ENCODE measurements around the gene TSEN2. TPM values are rescaled to one million over a fixed set of nuclear protein-coding genes. Genes with fewer than 3 reads are reported as not detected.
"Not testable (repeated sequence)": the region's sequence is repeated elsewhere in the genome, so short reads cannot be mapped to it uniquely, and the experiment has no call there.

Gene TSEN2
- total and polyA plus RNA-seq, 2 of the 13 experiments (the other 11 are each of a cell fraction or from before 2014, with no cell fraction given) = 11.0 to 17.3 TPM

DNA sequence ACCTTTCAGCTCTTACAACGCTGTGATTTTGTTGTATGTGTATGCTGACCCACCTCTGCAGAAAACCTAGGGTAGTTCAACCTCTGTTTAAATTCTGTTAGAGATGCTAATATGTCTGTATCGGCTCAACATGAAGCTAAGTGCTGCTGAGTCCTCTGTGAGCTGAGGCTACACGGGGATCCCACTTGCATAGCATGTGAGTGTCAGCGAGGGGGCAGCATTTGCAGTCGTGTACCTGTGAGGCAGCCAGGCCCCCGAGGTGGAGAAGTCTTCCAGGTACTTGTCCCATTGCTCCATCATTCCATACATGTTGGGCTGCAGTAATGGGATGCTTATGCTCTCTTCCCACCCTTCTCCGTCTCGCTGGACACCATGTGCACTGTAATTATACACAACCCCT, 57.3 kb downstream of the TSEN2 start:
- WGBS (ENCODE audit: low lambda C conversion rate) = 81% methylated on average over 8 of the region's 8 CpGs
- H3K27ac ChIP-seq (ENCODE audit: extremely low read length, insufficient read depth, low read length) = no peak overlapping the region
- POLR2A ChIA-PET = no interaction called here
- CTCF ChIA-PET (ENCODE audit: low intra/inter-chr PET ratio, low total read pairs) = no interaction called here
- no peak overlapping the region for H3K4me2 ChIP-seq (ENCODE audit: low read depth, low read length)
- DNase-seq (ENCODE audit: low spot score) (no peak), FAIRE-seq (no peak), ATAC-seq (peak; percentile 69)
- BruUV-seq (replicated peaks) = no TSS peak
- no peak overlapping the region for H3K9ac ChIP-seq (ENCODE audit: insufficient read depth, low read depth, low read length)
- in situ Hi-C loops (cut with HindIII; ENCODE audit: extremely low pct_ligation_motif_present, low pct_unique_long_range_greater_than_20kb) (no loop called here), intact Hi-C loops (cut with micrococcal nuclease; ENCODE audit: unreplicated experiment) (no loop called here)
- no peaks in the 10 kb centered on the region for H3K9me3 ChIP-seq (ENCODE audit: low read length)
- peaks cover 0 to 6% of the 10 kb centered on the region in 2 experiments; a peak in 1 of 5 replicates for H3K36me3 ChIP-seq (replicated peaks in 1 of 2; ENCODE audit: control insufficient read depth in 1 of 2, insufficient read depth in 2 of 2, low read length in 2 of 2)
- H3K4me1 ChIP-seq (ENCODE audit: insufficient read depth, low read length) = no peaks in the 10 kb centered on the region
- no peaks in the 10 kb centered on the region for H3K27me3 ChIP-seq (ENCODE audit: control insufficient read depth in 1 of 2, insufficient read depth in 2 of 2, low read length in 2 of 2)
- H2AFZ ChIP-seq (ENCODE audit: low read length) = no peak overlapping the region
- H4K20me1 ChIP-seq (ENCODE audit: insufficient read depth, low read length) = no peaks in the 10 kb centered on the region
- H3K4me3 ChIP-seq (replicated peaks in 1 of 3; ENCODE audit: insufficient read depth in 1 of 3, low read depth in 2 of 3, low read length in 3 of 3) = no peak overlapping the region
- TF ChIP-seq, protein P1, sequence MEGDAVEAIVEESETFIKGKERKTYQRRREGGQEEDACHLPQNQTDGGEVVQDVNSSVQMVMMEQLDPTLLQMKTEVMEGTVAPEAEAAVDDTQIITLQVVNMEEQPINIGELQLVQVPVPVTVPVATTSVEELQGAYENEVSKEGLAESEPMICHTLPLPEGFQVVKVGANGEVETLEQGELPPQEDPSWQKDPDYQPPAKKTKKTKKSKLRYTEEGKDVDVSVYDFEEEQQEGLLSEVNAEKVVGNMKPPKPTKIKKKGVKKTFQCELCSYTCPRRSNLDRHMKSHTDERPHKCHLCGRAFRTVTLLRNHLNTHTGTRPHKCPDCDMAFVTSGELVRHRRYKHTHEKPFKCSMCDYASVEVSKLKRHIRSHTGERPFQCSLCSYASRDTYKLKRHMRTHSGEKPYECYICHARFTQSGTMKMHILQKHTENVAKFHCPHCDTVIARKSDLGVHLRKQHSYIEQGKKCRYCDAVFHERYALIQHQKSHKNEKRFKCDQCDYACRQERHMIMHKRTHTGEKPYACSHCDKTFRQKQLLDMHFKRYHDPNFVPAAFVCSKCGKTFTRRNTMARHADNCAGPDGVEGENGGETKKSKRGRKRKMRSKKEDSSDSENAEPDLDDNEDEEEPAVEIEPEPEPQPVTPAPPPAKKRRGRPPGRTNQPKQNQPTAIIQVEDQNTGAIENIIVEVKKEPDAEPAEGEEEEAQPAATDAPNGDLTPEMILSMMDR (CRISPR knock-in tag; IDR thresholded peaks at IDR 0.05) = peak; percentile 45
- TF ChIP-seq ZNF781 (CRISPR knock-in tag; IDR thresholded peaks at IDR 0.05; ENCODE audit: borderline replicate concordance, not compliant biosample characterization) (no peak), SMC3 (IDR thresholded peaks at IDR 0.05; ENCODE audit: low read length) (0 out of 2 replicates have a peak, but pooled peaks have one; percentile 5), STAG1 (CRISPR knock-in tag; IDR thresholded peaks at IDR 0.05) (0 out of 2 replicates have a peak, but pooled peaks have one; percentile 23), FIP1L1 (IDR thresholded peaks at IDR 0.05; ENCODE audit: borderline replicate concordance, insufficient read depth, low read depth, low read length) (no peak), NFE2 (CRISPR knock-in tag; IDR thresholded peaks at IDR 0.05) (no peak), NAIF1 (CRISPR knock-in tag; IDR thresholded peaks at IDR 0.05; ENCODE audit: borderline replicate concordance) (no peak)
- H3K79me2 ChIP-seq (ENCODE audit: insufficient read depth, low read length) = no peaks in the 10 kb centered on the region

DNA sequence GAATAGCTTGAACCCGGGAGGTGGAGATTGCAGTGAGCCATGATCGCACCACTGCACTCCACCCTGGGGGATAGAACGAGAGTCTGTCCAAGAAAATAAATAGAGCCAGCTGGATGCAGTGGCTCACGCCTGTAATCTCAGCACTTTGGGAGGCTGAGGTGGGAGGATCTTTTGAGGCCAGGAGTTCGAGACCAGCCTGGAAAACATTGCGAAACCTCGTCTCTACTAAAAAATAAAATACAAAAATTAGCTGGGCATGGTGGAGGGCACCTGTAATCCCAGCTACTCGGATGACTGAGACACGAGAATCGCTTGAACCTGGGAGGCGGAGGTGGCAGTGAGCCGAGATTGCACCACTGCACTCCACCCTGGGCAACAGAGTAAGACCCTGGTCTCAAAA, 59.2 kb downstream of the TSEN2 start:
- POLR2A ChIA-PET; H3K4me2 ChIP-seq (ENCODE audit: low read depth, low read length); ATAC-seq: not testable (repeated sequence)

More for the DNA sequence above, 59.2 kb downstream of the TSEN2 start:
- H4K20me1 ChIP-seq (ENCODE audit: insufficient read depth, low read length); H3K27ac ChIP-seq (ENCODE audit: extremely low read length, insufficient read depth, low read length); H3K4me1 ChIP-seq (ENCODE audit: insufficient read depth, low read length); H3K79me2 ChIP-seq (ENCODE audit: insufficient read depth, low read length); H2AFZ ChIP-seq (ENCODE audit: low read length); BruUV-seq (replicated peaks); FAIRE-seq; H3K9me3 ChIP-seq (ENCODE audit: low read length); CTCF ChIA-PET (ENCODE audit: low intra/inter-chr PET ratio, low total read pairs); H3K9ac ChIP-seq (ENCODE audit: insufficient read depth, low read depth, low read length); H3K36me3 ChIP-seq (replicated peaks in 1 of 2; ENCODE audit: control insufficient read depth in 1 of 2, insufficient read depth in 2 of 2, low read length in 2 of 2); H3K27me3 ChIP-seq (ENCODE audit: control insufficient read depth in 1 of 2, insufficient read depth in 2 of 2, low read length in 2 of 2); in situ Hi-C loops (cut with HindIII; ENCODE audit: extremely low pct_ligation_motif_present, low pct_unique_long_range_greater_than_20kb); intact Hi-C loops (cut with micrococcal nuclease; ENCODE audit: unreplicated experiment); DNase-seq (ENCODE audit: low spot score); H3K4me3 ChIP-seq (replicated peaks in 1 of 3; ENCODE audit: insufficient read depth in 1 of 3, low read depth in 2 of 3, low read length in 3 of 3): not testable (repeated sequence)
- WGBS (ENCODE audit: low lambda C conversion rate) = 87% methylated on average over 12 of the region's 12 CpGs
